ENCODE data around the gene LMO3.

LMO3 gene

GRCh38 chr12:16506394-16506793 lies 99.6 kb downstream of the LMO3 start:
- no peak overlapping the region for H3K27ac ChIP-seq (ENCODE audit: low read depth, low read length)
- H3F3A ChIP-seq (ENCODE audit: insufficient read depth): no peaks in the 10 kb centered on the region
- H3K79me2 ChIP-seq (ENCODE audit: insufficient read depth, low read length): no peaks in the 10 kb centered on the region
- H3K36me3 ChIP-seq (ENCODE audit: low read length): no peaks in the 10 kb centered on the region
- H4K20me1 ChIP-seq (ENCODE audit: low read depth, low read length): no peaks in the 10 kb centered on the region
- no peaks in the 10 kb centered on the region for H3K9me3 ChIP-seq (ENCODE audit: insufficient read depth, low read length)
- no peak overlapping the region for H2AFZ ChIP-seq (ENCODE audit: low read depth, low read length, severe bottlenecking)
- H3K4me3 ChIP-seq (ENCODE audit: insufficient read depth, low read length, poor library complexity, severe bottlenecking): no peak overlapping the region
- no peak for TF ChIP-seq EZH2phosphoT487 (conservative IDR thresholded peaks at IDR 0.05; ENCODE audit: low read length)
- no peak for TF ChIP-seq CTCF (IDR thresholded peaks at IDR 0.05; ENCODE audit: insufficient read depth, low read length, poor library complexity, severe bottlenecking)
- H3K4me2 ChIP-seq (ENCODE audit: low read depth, low read length, poor library complexity, severe bottlenecking): no peak overlapping the region
- H3K27me3 ChIP-seq (ENCODE audit: low read length): no peaks in the 10 kb centered on the region
- H3K9me2 ChIP-seq (replicated peaks; ENCODE audit: insufficient read depth, low read length): no peaks in the 10 kb centered on the region
- H3K9ac ChIP-seq (ENCODE audit: low read length): no peak overlapping the region

- H4K20me1 ChIP-seq (ENCODE audit: low read depth, low read length): no peaks in the 10 kb centered on the region
- H3K79me2 ChIP-seq (ENCODE audit: insufficient read depth, low read length): no peaks in the 10 kb centered on the region
- H3K4me3 ChIP-seq (ENCODE audit: insufficient read depth, low read length, poor library complexity, severe bottlenecking): no peak overlapping the region
- no peaks in the 10 kb centered on the region for H3F3A ChIP-seq (ENCODE audit: insufficient read depth)
- H3K4me2 ChIP-seq (ENCODE audit: low read depth, low read length, poor library complexity, severe bottlenecking): no peak overlapping the region
- no peak overlapping the region for H3K27ac ChIP-seq (ENCODE audit: low read depth, low read length)
- no peak overlapping the region for H2AFZ ChIP-seq (ENCODE audit: low read depth, low read length, severe bottlenecking)
- no peaks in the 10 kb centered on the region for H3K9me2 ChIP-seq (replicated peaks; ENCODE audit: insufficient read depth, low read length)
- H3K9ac ChIP-seq (ENCODE audit: low read length): no peak overlapping the region
- TF ChIP-seq CTCF (IDR thresholded peaks at IDR 0.05; ENCODE audit: insufficient read depth, low read length, poor library complexity, severe bottlenecking) (no peak), EZH2phosphoT487 (conservative IDR thresholded peaks at IDR 0.05; ENCODE audit: low read length) (no peak)
- no peaks in the 10 kb centered on the region for H3K9me3 ChIP-seq (ENCODE audit: insufficient read depth, low read length)
- H3K36me3 ChIP-seq (ENCODE audit: low read length): no peaks in the 10 kb centered on the region
- no peaks in the 10 kb centered on the region for H3K27me3 ChIP-seq (ENCODE audit: low read length)
Observed at GRCh38 chr12:16504200-16504599, 101.8 kb downstream of the LMO3 start.

GRCh38 chr12:16499611-16500010 lies 106.4 kb downstream of the LMO3 start:
- H3K36me3 ChIP-seq (ENCODE audit: low read length): no peaks in the 10 kb centered on the region
- TF ChIP-seq EZH2phosphoT487 (conservative IDR thresholded peaks at IDR 0.05; ENCODE audit: low read length): no peak
- no peak for TF ChIP-seq CTCF (IDR thresholded peaks at IDR 0.05; ENCODE audit: insufficient read depth, low read length, poor library complexity, severe bottlenecking)
- H3F3A ChIP-seq (ENCODE audit: insufficient read depth): no peaks in the 10 kb centered on the region
- H4K20me1 ChIP-seq (ENCODE audit: low read depth, low read length): no peaks in the 10 kb centered on the region
- H3K9ac ChIP-seq (ENCODE audit: low read length): no peak overlapping the region
- no peaks in the 10 kb centered on the region for H3K79me2 ChIP-seq (ENCODE audit: insufficient read depth, low read length)
- H3K4me2 ChIP-seq (ENCODE audit: low read depth, low read length, poor library complexity, severe bottlenecking): no peak overlapping the region
- no peak overlapping the region for H2AFZ ChIP-seq (ENCODE audit: low read depth, low read length, severe bottlenecking)
- no peak overlapping the region for H3K4me3 ChIP-seq (ENCODE audit: insufficient read depth, low read length, poor library complexity, severe bottlenecking)
- H3K9me3 ChIP-seq (ENCODE audit: insufficient read depth, low read length): no peaks in the 10 kb centered on the region
- no peaks in the 10 kb centered on the region for H3K9me2 ChIP-seq (replicated peaks; ENCODE audit: insufficient read depth, low read length)
- no peak overlapping the region for H3K27ac ChIP-seq (ENCODE audit: low read depth, low read length)
- H3K27me3 ChIP-seq (ENCODE audit: low read length): no peaks in the 10 kb centered on the region

All from SU-DHL-6 (cell line).